ENCODE measurements around the gene DMD. TPM values are rescaled to one million over a fixed set of nuclear protein-coding genes. Genes with fewer than 3 reads are reported as not detected.

DMD gene
- total and polyA plus RNA-seq, 2 donors (not counting 1 experiment from before 2014, with no cell fraction given), result 2.0 to 51.8 TPM

DNA sequence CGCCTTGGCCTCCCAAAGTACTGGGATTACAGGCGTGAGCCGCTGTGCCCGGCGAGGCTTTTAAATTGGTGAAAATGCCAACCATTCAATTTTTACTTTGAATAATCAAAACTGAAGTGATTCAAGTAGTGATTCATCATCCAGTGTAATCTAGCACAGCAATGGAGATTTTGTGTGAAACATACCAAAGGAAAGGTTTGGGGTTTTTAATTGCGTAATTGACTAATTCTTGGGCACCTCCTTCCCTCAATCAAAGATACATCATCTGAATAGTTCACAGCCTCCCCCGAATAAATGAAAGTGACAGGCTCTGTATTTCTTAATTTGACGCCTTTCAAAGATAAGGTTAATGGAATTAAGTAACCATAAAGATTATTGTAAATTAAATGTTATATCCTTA lies 69.0 kb downstream of the DMD start:
- TF ChIP-seq, protein P1, sequence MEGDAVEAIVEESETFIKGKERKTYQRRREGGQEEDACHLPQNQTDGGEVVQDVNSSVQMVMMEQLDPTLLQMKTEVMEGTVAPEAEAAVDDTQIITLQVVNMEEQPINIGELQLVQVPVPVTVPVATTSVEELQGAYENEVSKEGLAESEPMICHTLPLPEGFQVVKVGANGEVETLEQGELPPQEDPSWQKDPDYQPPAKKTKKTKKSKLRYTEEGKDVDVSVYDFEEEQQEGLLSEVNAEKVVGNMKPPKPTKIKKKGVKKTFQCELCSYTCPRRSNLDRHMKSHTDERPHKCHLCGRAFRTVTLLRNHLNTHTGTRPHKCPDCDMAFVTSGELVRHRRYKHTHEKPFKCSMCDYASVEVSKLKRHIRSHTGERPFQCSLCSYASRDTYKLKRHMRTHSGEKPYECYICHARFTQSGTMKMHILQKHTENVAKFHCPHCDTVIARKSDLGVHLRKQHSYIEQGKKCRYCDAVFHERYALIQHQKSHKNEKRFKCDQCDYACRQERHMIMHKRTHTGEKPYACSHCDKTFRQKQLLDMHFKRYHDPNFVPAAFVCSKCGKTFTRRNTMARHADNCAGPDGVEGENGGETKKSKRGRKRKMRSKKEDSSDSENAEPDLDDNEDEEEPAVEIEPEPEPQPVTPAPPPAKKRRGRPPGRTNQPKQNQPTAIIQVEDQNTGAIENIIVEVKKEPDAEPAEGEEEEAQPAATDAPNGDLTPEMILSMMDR (IDR thresholded peaks at IDR 0.05), result no peak
- TF ChIP-seq EZH2 (IDR thresholded peaks at IDR 0.05; ENCODE audit: borderline replicate concordance, insufficient read depth, low read depth, low read length, poor library complexity, severe bottlenecking), result no peak
- Histone ChIP-seq H3K27me3 (replicated peaks in 1 of 4; ENCODE audit: control extremely low read depth in 1 of 4, control insufficient read depth in 3 of 4, insufficient read depth in 4 of 4, low read length in 3 of 4) (no peaks in the 10 kb centered on the region), H2AFZ (ENCODE audit: insufficient read depth, low read depth, low read length, poor library complexity, severe bottlenecking) (no peak overlapping the region), H3K4me3 (ENCODE audit: control extremely low read depth in 1 of 5, extremely low read depth in 1 of 5, insufficient read depth in 1 of 5, low read depth in 2 of 5, low read length in 4 of 5) (no peak overlapping the region), H3K9ac (ENCODE audit: low read length) (no peak overlapping the region), H3K4me1 (ENCODE audit: control insufficient read depth in 2 of 2, insufficient read depth in 2 of 2, low read length in 2 of 2) (no peaks in the 10 kb centered on the region), H3K27ac (ENCODE audit: low read length in 2 of 2) (no peak overlapping the region), H3K9me3 (ENCODE audit: control extremely low read depth in 1 of 3, control insufficient read depth in 2 of 3, insufficient read depth in 1 of 3, low read length in 2 of 3) (no peaks in the 10 kb centered on the region), H3K36me3 (replicated peaks in 1 of 2; ENCODE audit: control extremely low read depth in 1 of 2, control insufficient read depth in 1 of 2, extremely low read depth in 1 of 2, insufficient read depth in 2 of 2, low read length in 1 of 2) (no peaks in the 10 kb centered on the region), H3K4me2 (replicated peaks; ENCODE audit: low read depth, low read length, poor library complexity, severe bottlenecking) (no peak overlapping the region), H4K20me1 (ENCODE audit: control insufficient read depth, insufficient read depth, low read length, poor library complexity, severe bottlenecking) (no peaks in the 10 kb centered on the region), H3K79me2 (ENCODE audit: control insufficient read depth, insufficient read depth, low read length) (no peaks in the 10 kb centered on the region)
- intact Hi-C loops (cut with micrococcal nuclease), result no loop called here
- WGBS (ENCODE audit: insufficient coverage), result no CpG with 5 or more reads among the region's 8 CpGs
- ChIA-PET CTCF (no interaction called here), POLR2A (no interaction called here)
- DNase-seq, result no peak
- Mint-ChIP-seq H3K27me3 (no peaks in the 10 kb centered on the region), H3K4me3 (no peak overlapping the region), H3K27ac (no peak overlapping the region), H3K9me3 (ENCODE audit: insufficient read depth) (peaks cover 2% of the 10 kb centered on the region), H3K4me1 (no peaks in the 10 kb centered on the region)
- ATAC-seq (ENCODE audit: low read depth), result no peak

DNA sequence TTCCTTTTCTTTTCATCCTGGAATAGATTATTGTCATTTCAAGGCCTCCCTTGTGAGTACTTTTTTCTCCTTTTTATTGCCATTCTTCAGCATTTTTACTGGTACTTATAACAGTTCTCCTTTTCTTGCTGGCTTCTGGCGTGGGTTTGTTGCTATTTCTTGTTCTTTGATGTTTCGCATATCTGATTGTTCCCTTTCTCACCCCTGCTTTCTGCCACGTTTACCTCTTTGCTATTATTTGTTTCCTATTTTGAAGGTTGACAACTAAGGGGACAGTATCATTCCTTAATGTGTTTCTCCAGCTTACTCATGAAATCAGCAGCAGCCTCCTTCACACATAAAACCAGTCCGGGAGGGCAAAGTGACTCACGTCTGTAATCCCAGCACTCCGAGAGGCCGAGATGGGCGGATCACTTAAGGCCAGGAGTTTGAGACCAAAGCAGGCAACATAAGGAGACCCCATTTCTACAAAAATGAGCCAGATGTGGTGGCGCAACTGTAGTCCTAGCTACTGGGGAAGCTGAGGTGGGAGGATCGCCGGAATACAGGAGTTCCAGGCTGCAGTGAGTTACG lies 72.6 kb downstream of the DMD start:
- no peak overlapping the region for H2AFZ ChIP-seq (ENCODE audit: insufficient read depth, low read depth, low read length, poor library complexity, severe bottlenecking)
- CTCF ChIA-PET, result no interaction called here

More for the DNA sequence above, 72.6 kb downstream of the DMD start:
- H3K36me3 ChIP-seq (replicated peaks in 1 of 2; ENCODE audit: control extremely low read depth in 1 of 2, control insufficient read depth in 1 of 2, extremely low read depth in 1 of 2, insufficient read depth in 2 of 2, low read length in 1 of 2), result no peaks in the 10 kb centered on the region
- H3K9ac ChIP-seq (ENCODE audit: low read length), result no peak overlapping the region
- H3K27ac ChIP-seq (ENCODE audit: low read length in 2 of 2), result no peak overlapping the region
- no peak overlapping the region for H3K4me3 ChIP-seq (ENCODE audit: control extremely low read depth in 1 of 5, extremely low read depth in 1 of 5, insufficient read depth in 1 of 5, low read depth in 2 of 5, low read length in 4 of 5)
- no peaks in the 10 kb centered on the region for H3K4me1 ChIP-seq (ENCODE audit: control insufficient read depth in 2 of 2, insufficient read depth in 2 of 2, low read length in 2 of 2)
- TF ChIP-seq, protein P1 (IDR thresholded peaks at IDR 0.05), result no peak
- TF ChIP-seq EZH2 (IDR thresholded peaks at IDR 0.05; ENCODE audit: borderline replicate concordance, insufficient read depth, low read depth, low read length, poor library complexity, severe bottlenecking), result no peak
- intact Hi-C loops (cut with micrococcal nuclease), result no loop called here
- POLR2A ChIA-PET, result no interaction called here
- H3K9me3 ChIP-seq (ENCODE audit: control extremely low read depth in 1 of 3, control insufficient read depth in 2 of 3, insufficient read depth in 1 of 3, low read length in 2 of 3), result no peaks in the 10 kb centered on the region
- H3K4me2 ChIP-seq (replicated peaks; ENCODE audit: low read depth, low read length, poor library complexity, severe bottlenecking), result no peak overlapping the region
- Mint-ChIP-seq H3K27me3 (no peaks in the 10 kb centered on the region), H3K4me1 (no peaks in the 10 kb centered on the region), H3K27ac (no peak overlapping the region), H3K9me3 (ENCODE audit: insufficient read depth) (peaks cover 2% of the 10 kb centered on the region), H3K4me3 (no peak overlapping the region)
- DNase-seq (no peak), ATAC-seq (ENCODE audit: low read depth) (no peak)
- no peaks in the 10 kb centered on the region for H4K20me1 ChIP-seq (ENCODE audit: control insufficient read depth, insufficient read depth, low read length, poor library complexity, severe bottlenecking)
- WGBS (ENCODE audit: insufficient coverage), result 81% methylated on average over 5 of the region's 12 CpGs
- H3K27me3 ChIP-seq (replicated peaks in 1 of 4; ENCODE audit: control extremely low read depth in 1 of 4, control insufficient read depth in 3 of 4, insufficient read depth in 4 of 4, low read length in 3 of 4), result no peaks in the 10 kb centered on the region
- no peaks in the 10 kb centered on the region for H3K79me2 ChIP-seq (ENCODE audit: control insufficient read depth, insufficient read depth, low read length)
